HepG2 (cell line): Measurements from ENCODE around the gene PAQR7. TPM values are rescaled to one million over a fixed set of nuclear protein-coding genes. Genes with fewer than 3 reads are reported as not detected.

Source experiments
- AKAP8 ChIP-seq: sonication (generic); formaldehyde crosslinking; IDR thresholded peaks from 2 replicates; pipeline ENCODE4 v1.5.1; 2020; ENCODE audit warnings: mild to moderate bottlenecking, missing genetic modification reagents
- ATM ChIP-seq: fragments of 450-650 bp; IDR thresholded peaks from 2 replicates; pipeline ENCODE4 v1.7.1; 2017; ENCODE audit warnings: mild to moderate bottlenecking, borderline replicate concordance
- CENPX ChIP-seq: sonication (generic); formaldehyde crosslinking; IDR thresholded peaks from 2 replicates; pipeline ENCODE4 v1.9.0; 2021; ENCODE audit warnings: mild to moderate bottlenecking, missing genetic modification reagents, moderate library complexity
- ELF3 ChIP-seq: IDR thresholded peaks from 2 replicates; pipeline ENCODE4 v1.6.1; 2016; ENCODE audit warnings: missing genetic modification reagents, missing compliant biosample characterization
- FIP1L1 ChIP-seq: fragments of 200-400 bp; formaldehyde crosslinking; IDR thresholded peaks from 2 replicates; pipeline ENCODE4 v1.6.1; 2018; ENCODE audit warnings: low read depth, mild to moderate bottlenecking, low read length, moderate library complexity, borderline replicate concordance; ENCODE audit not compliant: insufficient read depth
- HMGA1 ChIP-seq: sonication (generic); formaldehyde crosslinking; conservative IDR thresholded peaks from 2 replicates; pipeline ENCODE4 v1.4.0; 2020; ENCODE audit warnings: missing genetic modification reagents
- MTF1 ChIP-seq: sonication (generic); formaldehyde crosslinking; IDR thresholded peaks from 2 replicates; pipeline ENCODE4 v1.5.0; 2020; ENCODE audit warnings: missing genetic modification reagents
- NFE2L2 ChIP-seq: fragments of 150-350 bp; IDR thresholded peaks from 2 replicates; pipeline ENCODE4 v1.6.1; 2014; ENCODE audit warnings: low read length
- NFIB ChIP-seq: sonication (generic); formaldehyde crosslinking; IDR thresholded peaks from 2 replicates; pipeline ENCODE4 v1.9.0; 2021; ENCODE audit warnings: missing genetic modification reagents, mild to moderate bottlenecking, borderline replicate concordance
- PHB2 ChIP-seq: fragments of 450-650 bp; IDR thresholded peaks from 2 replicates; pipeline ENCODE4 v1.6.1; 2018; ENCODE audit not compliant: partially characterized antibody
- SP140L ChIP-seq: sonication (generic); formaldehyde crosslinking; IDR thresholded peaks from 2 replicates; pipeline ENCODE4 v1.4.0; 2020; ENCODE audit warnings: missing genetic modification reagents, borderline replicate concordance
- TCF7 ChIP-seq: sonication (generic); IDR thresholded peaks from 2 replicates; pipeline ENCODE4 v1.6.1; 2016; ENCODE audit warnings: antibody characterized with exemption, low read depth
- ZBTB42 ChIP-seq: sonication (generic); formaldehyde crosslinking; IDR thresholded peaks from 2 replicates; pipeline ENCODE4 v1.5.0; 2020; ENCODE audit warnings: mild to moderate bottlenecking, missing genetic modification reagents
- ZFP90 ChIP-seq: sonication (generic); formaldehyde crosslinking; IDR thresholded peaks from 2 replicates; pipeline ENCODE4 v1.8.0; 2022; ENCODE audit warnings: missing genetic modification reagents, mild to moderate bottlenecking, inconsistent platforms, borderline replicate concordance
- ZNF180 ChIP-seq: sonication (generic); formaldehyde crosslinking; IDR thresholded peaks from 2 replicates; pipeline ENCODE4 v1.4.0; 2020; ENCODE audit warnings: low read depth, missing genetic modification reagents, borderline replicate concordance
- ZNF230 ChIP-seq: sonication (generic); formaldehyde crosslinking; IDR thresholded peaks from 2 replicates; pipeline ENCODE4 v1.4.0; 2020; ENCODE audit warnings: mild to moderate bottlenecking, missing genetic modification reagents
- ZNF264 ChIP-seq: sonication (generic); formaldehyde crosslinking; IDR thresholded peaks from 2 replicates; pipeline ENCODE4 v1.4.0; 2020; ENCODE audit warnings: missing genetic modification reagents
- ZNF431 ChIP-seq: sonication (generic); formaldehyde crosslinking; IDR thresholded peaks from 2 replicates; pipeline ENCODE4 v1.9.0; 2022; ENCODE audit warnings: missing genetic modification reagents, low read depth, mild to moderate bottlenecking, borderline replicate concordance
- ZNF547 ChIP-seq: sonication (generic); formaldehyde crosslinking; IDR thresholded peaks from 2 replicates; pipeline ENCODE4 v1.5.1; 2020; ENCODE audit warnings: mild to moderate bottlenecking, missing genetic modification reagents
- ZNF557 ChIP-seq: sonication (generic); formaldehyde crosslinking; IDR thresholded peaks from 2 replicates; pipeline ENCODE4 v1.4.0; 2020; ENCODE audit warnings: missing genetic modification reagents
- ZNF747 ChIP-seq: sonication (generic); formaldehyde crosslinking; IDR thresholded peaks from 2 replicates; pipeline ENCODE4 v1.8.1; 2023; ENCODE audit warnings: missing genetic modification reagents, mild to moderate bottlenecking, borderline replicate concordance
- polyA plus RNA-seq, 8 experiments: library from polyadenylated mRNA; depleted of rRNA in 3 of 8; stranded (reverse) in 7 of 8; unstranded in 1 of 8; fragments of >200 nt; fragmentation: Illumina TruSeq in 4 of 8; extraction: Trizol in 4 of 8; gene quantifications; 2 replicates each; pipeline versions ENCODE4 v1.2.1 to v1.2.3, GENCODE V29; 2011 to 2016; ENCODE audit warnings: low read depth in 4 of 8, missing spikeins in 1 of 8, mixed read lengths in 1 of 8; ENCODE audit not compliant: insufficient read depth in 1 of 8
- total RNA-seq, 5 experiments: library from RNA; depleted of rRNA; stranded (reverse); fragments of >200 nt; fragmentation: Illumina TruSeq; extraction: Trizol; gene quantifications; 2 replicates each; pipeline ENCODE4 v1.2.3, GENCODE V29; 2016; ENCODE audit warnings: low read depth in 1 of 5
- TF ChIP-seq, protein P1 (sequence below): sonication (generic); formaldehyde crosslinking; IDR thresholded peaks from 2 replicates; pipeline ENCODE4 v1.9.0; 2021; ENCODE audit warnings: missing genetic modification reagents, borderline replicate concordance
- TF ChIP-seq, protein P2 (sequence below): sonication (generic); formaldehyde crosslinking; IDR thresholded peaks from 2 replicates; pipeline ENCODE4 v1.5.1; 2020; ENCODE audit warnings: missing genetic modification reagents, mild to moderate bottlenecking, borderline replicate concordance
- TF ChIP-seq, protein P3 (sequence below): conservative IDR thresholded peaks from 2 replicates; pipeline ENCODE4 v1.6.1; 2018; ENCODE audit warnings: missing genetic modification reagents
- TF ChIP-seq, protein P4 (sequence below): sonication (generic); formaldehyde crosslinking; IDR thresholded peaks from 2 replicates; pipeline ENCODE4 v1.5.0; 2020; ENCODE audit warnings: mild to moderate bottlenecking, missing genetic modification reagents, moderate library complexity

Gene PAQR7
- total and polyA plus RNA-seq, 2 of the 13 experiments (the other 11 are each of a cell fraction or from before 2014, with no cell fraction given), result 13.2 to 16.6 TPM

DNA sequence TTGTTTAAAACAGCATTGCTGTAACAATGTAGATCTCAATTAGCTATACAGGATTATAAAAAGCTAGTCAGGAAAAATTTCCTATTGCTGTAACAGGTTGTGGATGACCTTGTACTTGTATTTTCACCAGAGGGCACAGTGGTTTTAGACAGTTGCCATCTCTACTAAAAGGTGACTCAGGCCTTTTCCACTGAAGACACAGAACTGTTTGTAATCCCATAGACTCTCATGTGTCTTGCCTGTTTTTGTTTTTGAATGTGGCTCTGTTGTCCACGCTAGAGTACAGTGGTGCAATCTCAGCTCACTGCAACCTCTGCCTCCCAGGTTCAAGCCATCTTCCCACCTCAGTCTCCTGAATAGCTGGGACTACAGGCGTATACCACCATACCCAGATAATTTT lies 49.9 kb downstream of the PAQR7 start (continued):
- TF ChIP-seq, protein P1, sequence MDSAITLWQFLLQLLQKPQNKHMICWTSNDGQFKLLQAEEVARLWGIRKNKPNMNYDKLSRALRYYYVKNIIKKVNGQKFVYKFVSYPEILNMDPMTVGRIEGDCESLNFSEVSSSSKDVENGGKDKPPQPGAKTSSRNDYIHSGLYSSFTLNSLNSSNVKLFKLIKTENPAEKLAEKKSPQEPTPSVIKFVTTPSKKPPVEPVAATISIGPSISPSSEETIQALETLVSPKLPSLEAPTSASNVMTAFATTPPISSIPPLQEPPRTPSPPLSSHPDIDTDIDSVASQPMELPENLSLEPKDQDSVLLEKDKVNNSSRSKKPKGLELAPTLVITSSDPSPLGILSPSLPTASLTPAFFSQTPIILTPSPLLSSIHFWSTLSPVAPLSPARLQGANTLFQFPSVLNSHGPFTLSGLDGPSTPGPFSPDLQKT, result no peak
- TF ChIP-seq ZNF431 (CRISPR knock-in tag) (no peak), ATM (no peak), SP140L (CRISPR knock-in tag) (no peak), FIP1L1 (no peak), CENPX (CRISPR knock-in tag) (no peak), ZFP90 (CRISPR knock-in tag) (no peak), ZBTB42 (CRISPR knock-in tag) (no peak), HMGA1 (no peak), PHB2 (no peak), ZNF747 (CRISPR knock-in tag) (no peak), ELF3 (no peak), TCF7 (no peak), ZNF230 (CRISPR knock-in tag) (no peak), AKAP8 (CRISPR knock-in tag) (no peak), NFE2L2 (peak; percentile 61; the same call in 1 of the 2 replicates), ZNF547 (CRISPR knock-in tag) (no peak), ZNF557 (CRISPR knock-in tag) (no peak), ZNF180 (CRISPR knock-in tag) (no peak), NFIB (no peak), ZNF264 (no peak), MTF1 (no peak)
- TF ChIP-seq, protein P2, sequence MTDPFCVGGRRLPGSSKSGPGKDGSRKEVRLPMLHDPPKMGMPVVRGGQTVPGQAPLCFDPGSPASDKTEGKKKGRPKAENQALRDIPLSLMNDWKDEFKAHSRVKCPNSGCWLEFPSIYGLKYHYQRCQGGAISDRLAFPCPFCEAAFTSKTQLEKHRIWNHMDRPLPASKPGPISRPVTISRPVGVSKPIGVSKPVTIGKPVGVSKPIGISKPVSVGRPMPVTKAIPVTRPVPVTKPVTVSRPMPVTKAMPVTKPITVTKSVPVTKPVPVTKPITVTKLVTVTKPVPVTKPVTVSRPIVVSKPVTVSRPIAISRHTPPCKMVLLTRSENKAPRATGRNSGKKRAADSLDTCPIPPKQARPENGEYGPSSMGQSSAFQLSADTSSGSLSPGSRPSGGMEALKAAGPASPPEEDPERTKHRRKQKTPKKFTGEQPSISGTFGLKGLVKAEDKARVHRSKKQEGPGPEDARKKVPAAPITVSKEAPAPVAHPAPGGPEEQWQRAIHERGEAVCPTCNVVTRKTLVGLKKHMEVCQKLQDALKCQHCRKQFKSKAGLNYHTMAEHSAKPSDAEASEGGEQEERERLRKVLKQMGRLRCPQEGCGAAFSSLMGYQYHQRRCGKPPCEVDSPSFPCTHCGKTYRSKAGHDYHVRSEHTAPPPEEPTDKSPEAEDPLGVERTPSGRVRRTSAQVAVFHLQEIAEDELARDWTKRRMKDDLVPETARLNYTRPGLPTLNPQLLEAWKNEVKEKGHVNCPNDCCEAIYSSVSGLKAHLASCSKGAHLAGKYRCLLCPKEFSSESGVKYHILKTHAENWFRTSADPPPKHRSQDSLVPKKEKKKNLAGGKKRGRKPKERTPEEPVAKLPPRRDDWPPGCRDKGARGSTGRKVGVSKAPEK (CRISPR knock-in tag), result no peak
- TF ChIP-seq, protein P3, sequence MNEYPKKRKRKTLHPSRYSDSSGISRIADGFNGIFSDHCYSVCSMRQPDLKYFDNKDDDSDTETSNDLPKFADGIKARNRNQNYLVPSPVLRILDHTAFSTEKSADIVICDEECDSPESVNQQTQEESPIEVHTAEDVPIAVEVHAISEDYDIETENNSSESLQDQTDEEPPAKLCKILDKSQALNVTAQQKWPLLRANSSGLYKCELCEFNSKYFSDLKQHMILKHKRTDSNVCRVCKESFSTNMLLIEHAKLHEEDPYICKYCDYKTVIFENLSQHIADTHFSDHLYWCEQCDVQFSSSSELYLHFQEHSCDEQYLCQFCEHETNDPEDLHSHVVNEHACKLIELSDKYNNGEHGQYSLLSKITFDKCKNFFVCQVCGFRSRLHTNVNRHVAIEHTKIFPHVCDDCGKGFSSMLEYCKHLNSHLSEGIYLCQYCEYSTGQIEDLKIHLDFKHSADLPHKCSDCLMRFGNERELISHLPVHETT, result no peak
- TF ChIP-seq, protein P4, sequence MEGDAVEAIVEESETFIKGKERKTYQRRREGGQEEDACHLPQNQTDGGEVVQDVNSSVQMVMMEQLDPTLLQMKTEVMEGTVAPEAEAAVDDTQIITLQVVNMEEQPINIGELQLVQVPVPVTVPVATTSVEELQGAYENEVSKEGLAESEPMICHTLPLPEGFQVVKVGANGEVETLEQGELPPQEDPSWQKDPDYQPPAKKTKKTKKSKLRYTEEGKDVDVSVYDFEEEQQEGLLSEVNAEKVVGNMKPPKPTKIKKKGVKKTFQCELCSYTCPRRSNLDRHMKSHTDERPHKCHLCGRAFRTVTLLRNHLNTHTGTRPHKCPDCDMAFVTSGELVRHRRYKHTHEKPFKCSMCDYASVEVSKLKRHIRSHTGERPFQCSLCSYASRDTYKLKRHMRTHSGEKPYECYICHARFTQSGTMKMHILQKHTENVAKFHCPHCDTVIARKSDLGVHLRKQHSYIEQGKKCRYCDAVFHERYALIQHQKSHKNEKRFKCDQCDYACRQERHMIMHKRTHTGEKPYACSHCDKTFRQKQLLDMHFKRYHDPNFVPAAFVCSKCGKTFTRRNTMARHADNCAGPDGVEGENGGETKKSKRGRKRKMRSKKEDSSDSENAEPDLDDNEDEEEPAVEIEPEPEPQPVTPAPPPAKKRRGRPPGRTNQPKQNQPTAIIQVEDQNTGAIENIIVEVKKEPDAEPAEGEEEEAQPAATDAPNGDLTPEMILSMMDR (CRISPR knock-in tag), result peak; percentile 32; the same call in 1 of the 2 replicates
